CD4-positive, alpha-beta T cell treated with Interleukin-6 at 100 ng/mL for 8 hours (primary cell): Measurements from ENCODE around the gene GPC3.
"Not testable (repeated sequence)": the region's sequence is repeated elsewhere in the genome, so short reads cannot be mapped to it uniquely, and the experiment has no call there.

Experiments used
- DNase-seq: peaks from one replicate; pipeline ENCODE4 v3.0.0-alpha.2; 2020; ENCODE audit warnings: mixed read lengths, low spot score

Gene GPC3

DNA sequence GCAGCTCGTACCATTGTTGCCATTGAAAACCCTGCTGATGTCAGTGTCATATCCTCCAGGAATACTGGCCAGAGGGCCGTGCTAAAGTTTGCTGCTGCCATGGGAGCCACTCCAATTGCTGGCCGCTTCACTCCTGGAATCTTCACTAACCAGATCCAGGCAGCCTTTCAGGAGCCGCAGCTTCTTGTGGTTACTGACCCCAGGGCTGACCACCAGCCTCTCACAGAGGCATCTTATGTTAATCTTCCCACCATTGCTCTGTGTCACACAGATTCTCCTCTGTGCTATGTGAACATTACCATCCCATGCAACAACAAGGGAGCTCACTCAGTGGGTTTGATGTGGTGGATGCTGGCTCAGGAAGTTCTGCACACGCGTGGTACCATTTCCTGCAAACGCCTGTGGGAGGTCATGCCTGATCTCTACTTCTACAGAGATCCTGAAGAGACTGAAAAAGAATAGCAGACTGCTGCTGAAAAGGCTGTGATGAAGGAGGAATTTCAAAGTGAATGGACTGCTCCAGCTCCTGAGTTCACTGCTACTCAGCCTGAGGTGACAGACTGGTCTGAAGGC lies 222.3 kb downstream of the GPC3 start:
- DNase-seq, result peak; percentile 42

DNA sequence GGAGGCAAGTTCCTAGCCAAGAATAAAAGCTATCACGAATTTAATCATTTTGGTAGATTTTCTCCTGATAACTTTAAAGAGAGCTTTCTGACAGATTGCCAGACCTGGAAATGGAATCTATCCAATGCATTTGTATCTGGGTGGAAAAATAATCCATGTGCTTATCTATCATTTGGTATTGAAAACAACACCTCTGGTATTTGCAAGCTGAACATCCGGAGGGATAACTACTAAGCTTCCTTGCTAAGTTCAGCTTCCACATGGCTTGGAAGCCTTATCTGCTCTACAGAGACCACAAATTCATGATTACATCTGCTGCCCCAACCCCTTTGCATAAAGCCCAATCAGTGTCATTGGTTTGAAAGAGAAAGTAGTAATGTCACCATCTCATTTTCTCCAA lies 230.7 kb downstream of the GPC3 start:
- no peak for DNase-seq

DNA sequence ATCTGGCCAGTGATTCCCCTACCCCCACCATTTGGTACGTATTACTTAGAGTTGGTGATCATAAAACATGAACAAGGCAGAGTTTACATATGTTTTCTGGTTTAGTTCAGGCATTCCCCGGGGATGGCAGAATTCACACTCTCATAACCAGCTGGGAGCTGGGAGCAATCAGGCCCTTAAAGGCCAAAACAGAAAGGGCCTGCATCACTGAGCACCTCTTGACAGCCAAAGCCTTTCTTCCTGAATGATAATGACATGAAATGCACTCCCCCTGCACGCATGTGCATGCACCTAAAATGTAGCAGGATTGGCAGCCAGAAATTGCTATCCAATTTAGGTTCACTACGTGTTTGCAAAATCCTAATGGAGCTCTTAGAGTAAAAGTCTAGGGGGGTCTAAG lies 235.4 kb downstream of the GPC3 start:
- DNase-seq, result no peak

DNA sequence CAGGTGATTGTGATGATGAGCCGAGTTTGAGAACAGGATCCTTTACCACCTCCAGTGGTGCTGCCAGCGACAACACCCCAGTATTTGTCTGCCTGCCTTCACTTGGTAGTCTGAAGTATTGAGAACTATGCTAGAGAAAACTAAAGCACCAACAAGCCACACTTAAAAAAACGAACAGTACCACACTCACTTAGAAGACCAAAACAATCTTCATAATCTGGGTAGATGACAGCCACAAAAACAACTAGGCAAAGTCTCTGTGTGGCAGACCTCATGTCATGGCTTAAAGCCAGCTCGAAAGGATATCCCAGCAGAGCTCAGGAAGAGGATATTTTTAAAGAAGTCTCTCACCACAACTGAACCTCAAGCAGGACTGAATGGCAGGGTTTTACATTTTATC lies 236.0 kb downstream of the GPC3 start:
- peak; percentile 46 for DNase-seq

- DNase-seq, result no peak
Observed at GRCh38 chrX:133747196-133747595, 238.2 kb downstream of the GPC3 start.

DNA sequence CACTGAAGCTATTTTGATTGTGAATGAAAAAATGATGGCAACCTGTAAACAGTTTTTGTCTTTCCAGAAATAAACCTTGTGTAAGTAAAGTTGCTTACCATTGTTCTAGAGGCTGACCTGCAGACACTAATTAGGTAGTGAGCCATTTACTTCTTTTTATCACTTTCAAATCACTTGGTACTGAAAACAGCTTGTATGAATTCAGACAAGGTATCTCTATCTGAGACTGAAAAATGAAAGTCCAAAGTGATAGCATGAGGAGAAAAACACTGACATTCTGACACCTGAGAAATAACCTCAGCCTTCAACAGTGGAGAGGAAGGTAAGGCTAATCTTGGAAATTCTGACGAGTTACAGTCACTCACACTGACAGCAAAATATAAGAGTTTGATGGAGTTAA lies 238.8 kb downstream of the GPC3 start:
- no peak for DNase-seq

DNA sequence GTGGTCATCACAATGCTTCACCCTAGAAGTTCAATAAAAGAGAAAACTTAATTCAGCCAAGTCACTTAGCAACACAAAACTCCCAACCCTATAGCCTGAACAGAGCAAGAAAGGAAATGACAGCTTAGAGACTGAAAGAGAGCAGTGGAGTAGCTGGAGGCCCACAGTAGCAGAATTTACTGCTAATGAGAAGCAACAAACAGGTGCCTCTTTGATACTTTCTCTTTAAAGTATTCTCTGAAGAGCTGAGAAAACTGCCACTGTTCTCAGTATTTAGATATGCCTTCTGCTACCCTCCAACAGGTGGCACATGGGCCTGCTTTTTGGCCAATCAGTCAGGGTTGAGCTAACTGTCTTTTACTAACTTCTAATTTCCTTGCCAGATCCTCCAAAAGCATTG lies 240.0 kb downstream of the GPC3 start:
- DNase-seq, result peak; percentile 31

- DNase-seq, result no peak
Observed at GRCh38 chrX:133742602-133743305, 242.6 kb downstream of the GPC3 start.

DNA sequence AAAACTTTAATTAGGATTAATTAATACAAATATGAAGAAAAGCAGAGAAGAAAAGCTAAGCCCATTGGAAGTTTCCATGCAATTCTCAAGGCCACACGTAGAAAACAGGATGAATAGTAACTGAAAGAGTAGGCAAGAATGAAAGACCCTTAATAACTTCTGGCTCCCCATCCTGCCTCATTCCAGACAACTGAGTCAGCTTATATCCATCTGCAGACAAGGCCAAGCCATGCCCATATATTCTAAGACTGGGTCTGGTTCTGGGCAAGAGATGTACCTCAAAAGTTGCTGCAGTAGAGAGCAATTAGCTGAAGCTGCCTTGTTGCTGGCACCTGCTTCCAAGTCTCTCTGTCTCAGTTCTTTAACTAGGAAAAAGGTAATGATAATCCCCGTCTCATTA lies 244.1 kb downstream of the GPC3 start:
- DNase-seq, result no peak

- DNase-seq, result no peak
Observed at GRCh38 chrX:133726642-133727041, 258.8 kb downstream of the GPC3 start.

DNA sequence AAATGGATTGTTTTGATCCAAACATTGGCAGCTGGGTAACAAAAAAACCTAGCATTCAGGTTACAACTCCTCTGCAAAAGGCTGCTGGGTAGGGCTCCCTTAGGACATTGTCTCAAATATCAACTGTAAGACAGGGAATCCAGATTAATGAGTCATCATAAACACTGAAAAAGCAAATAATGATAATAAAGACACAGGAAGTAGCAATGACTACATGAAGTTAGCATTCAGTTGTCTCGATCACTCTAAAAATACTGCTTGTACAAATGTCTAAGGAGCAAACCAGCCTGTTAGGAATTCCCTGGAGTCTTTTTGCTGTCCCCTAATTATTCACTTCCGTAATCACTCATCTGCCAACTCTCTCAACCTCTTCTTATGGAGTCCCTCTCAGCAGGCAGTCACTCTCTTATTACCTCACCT lies 259.2 kb downstream of the GPC3 start:
- no peak for DNase-seq

GRCh38 chrX:133723930-133724329 lies 261.5 kb downstream of the GPC3 start:
- no peak for DNase-seq

DNA sequence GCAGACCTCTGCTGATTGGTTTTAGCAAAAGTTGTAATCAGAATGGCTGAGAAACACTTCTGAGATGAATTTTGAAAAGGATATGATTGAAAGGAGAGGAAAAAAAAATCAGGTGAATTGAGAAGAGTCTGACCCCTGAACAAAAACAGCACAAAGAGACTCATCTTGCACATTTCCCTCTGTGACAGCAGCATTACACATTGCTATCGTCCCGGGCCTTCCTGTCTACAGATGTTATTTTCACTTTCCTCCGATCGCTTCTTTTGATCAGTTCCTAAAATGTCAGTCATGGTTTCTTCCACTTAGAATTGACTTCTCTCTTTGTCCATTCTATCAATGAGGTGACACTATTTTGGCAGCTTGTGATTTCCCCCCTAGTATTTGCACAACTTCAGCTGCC lies 262.6 kb downstream of the GPC3 start:
- no peak for DNase-seq

- DNase-seq, result not testable (repeated sequence)
Observed at GRCh38 chrX:133720269-133720668, 265.1 kb downstream of the GPC3 start.

DNA sequence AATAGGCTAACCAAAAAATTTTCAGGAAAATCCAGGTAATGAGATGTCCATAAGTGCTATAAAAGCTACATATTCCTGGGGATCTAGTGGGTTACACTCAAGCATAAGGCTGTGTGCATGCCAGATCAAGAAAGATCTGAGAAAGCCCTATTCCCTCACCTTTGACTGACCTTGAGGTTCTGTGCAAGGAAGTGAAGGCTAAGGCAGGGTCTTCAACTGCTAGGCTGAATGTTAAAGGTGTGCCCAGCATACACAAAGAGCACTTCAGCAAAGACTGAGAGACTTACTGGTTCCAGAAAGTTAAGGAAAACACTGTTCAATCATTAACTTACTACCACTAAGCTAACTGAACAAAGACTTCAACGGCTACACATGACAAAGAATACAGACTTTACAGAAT lies 269.7 kb downstream of the GPC3 start:
- DNase-seq, result no peak

- DNase-seq, result no peak
Observed at GRCh38 chrX:133709501-133709900, 275.9 kb downstream of the GPC3 start.

DNA sequence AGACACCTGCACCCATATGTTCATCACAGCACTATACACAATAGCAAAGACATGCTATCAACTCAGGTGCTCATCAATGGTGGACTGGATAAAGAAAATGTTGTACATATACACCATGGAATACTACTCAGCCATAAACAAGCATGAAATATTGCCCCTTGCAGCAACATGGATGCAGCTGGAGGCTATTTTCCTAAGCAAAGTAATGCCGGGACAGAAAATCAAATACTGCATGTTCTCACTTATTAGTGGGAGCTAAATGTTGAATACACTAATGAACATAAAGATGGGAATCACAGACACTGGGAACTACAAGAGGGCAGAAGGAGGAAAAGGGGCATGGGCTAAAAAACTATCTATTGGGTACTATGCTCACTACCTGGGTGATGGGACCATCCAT lies 278.5 kb downstream of the GPC3 start:
- DNase-seq, result no peak

- DNase-seq, result no peak
Observed at GRCh38 chrX:133702230-133702629, 283.2 kb downstream of the GPC3 start.

DNA sequence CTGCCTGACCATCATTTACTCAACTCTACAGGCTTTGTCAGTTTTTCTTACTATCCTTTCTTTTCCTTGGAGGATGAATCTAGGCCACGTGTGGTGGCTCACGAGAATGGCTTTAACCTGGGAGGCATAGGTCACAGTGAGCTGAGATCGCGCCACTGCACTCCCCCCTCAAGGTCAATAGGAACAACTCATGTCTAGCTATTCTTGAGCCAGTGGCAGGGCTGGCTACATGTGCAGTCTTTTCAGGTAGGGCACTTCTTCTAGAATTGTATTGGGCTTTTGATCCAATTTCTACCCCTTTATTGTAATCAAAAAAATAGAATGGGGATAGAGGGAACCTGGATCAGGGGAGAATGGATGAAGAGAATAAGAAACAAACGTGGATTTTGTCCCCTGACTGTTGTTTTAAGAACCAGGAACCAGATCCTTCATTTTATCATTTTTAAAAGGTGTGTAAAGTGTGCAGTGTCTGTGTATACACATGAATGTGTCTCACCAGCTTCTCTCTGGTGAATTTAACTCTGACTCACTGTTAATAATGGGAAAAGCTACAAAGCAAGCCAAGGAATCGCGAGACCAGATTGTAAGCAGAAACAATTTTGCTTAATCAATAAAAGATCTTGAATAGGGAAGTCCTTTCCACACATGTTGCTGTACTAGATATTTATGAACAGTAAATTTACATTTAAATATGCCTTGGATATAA lies 286.2 kb downstream of the GPC3 start:
- DNase-seq, result no peak

GRCh38 chrX:133698298-133698697 lies 287.1 kb downstream of the GPC3 start:
- no peak for DNase-seq

DNA sequence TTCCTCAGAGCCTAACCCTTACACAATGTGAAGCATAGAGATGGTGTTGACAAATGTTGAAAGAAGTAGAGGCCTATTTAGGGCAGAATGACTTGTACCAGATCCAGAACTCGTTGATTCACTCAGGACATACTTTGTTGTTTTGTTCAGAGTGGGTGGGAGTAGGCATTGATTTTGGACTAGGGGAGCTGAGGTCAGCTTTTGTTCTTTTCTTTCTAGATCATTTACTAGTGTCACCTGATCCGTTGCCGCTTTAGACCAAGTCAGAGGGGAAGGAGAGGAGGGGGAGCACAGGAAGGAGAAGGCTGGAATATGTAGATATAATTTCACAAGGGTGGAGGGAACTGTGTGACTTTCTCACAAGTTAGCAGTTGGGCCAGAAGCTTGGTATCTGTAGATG lies 287.7 kb downstream of the GPC3 start:
- no peak for DNase-seq

- DNase-seq, result no peak
Observed at GRCh38 chrX:133689997-133690599, 295.3 kb downstream of the GPC3 start.

- DNase-seq, result no peak
Observed at GRCh38 chrX:133685822-133686221, 299.6 kb downstream of the GPC3 start.
